ENCODE results near the gene COX8A. TPM values are rescaled to one million over a fixed set of nuclear protein-coding genes. Genes with fewer than 3 reads are reported as not detected.
A peak's percentile ranks its signal among the peaks of the same experiment; 100 is the strongest.

The COX8A gene
- total RNA-seq, 1 donor from 2014 or later, result 282 TPM

GRCh38 chr11:64007629-64008282 is 33.3 kb downstream of the COX8A start:
- TF ChIP-seq CTCF (IDR thresholded peaks at IDR 0.05; ENCODE audit: insufficient read depth, low read length, poor library complexity, severe bottlenecking), result peak; percentile 12
- Histone ChIP-seq H3K4me3 (ENCODE audit: low read depth, low read length) (no peak overlapping the region), H3K36me3 (ENCODE audit: control insufficient read depth, insufficient read depth, low read length) (no peaks in the 10 kb centered on the region), H3K27me3 (ENCODE audit: control insufficient read depth, insufficient read depth, low read length) (peaks cover 30% of the 10 kb centered on the region)
- DNase-seq (ENCODE audit: low read depth), result no peak

- TF ChIP-seq CTCF (IDR thresholded peaks at IDR 0.05; ENCODE audit: insufficient read depth, low read length, poor library complexity, severe bottlenecking), result no peak
- no peak overlapping the region for H3K4me3 ChIP-seq (ENCODE audit: low read depth, low read length)
- H3K27me3 ChIP-seq (ENCODE audit: control insufficient read depth, insufficient read depth, low read length), result peaks cover 30% of the 10 kb centered on the region
- no peak for DNase-seq (ENCODE audit: low read depth)
- H3K36me3 ChIP-seq (ENCODE audit: control insufficient read depth, insufficient read depth, low read length), result no peaks in the 10 kb centered on the region
Observed at GRCh38 chr11:64008283-64008913, 34.0 kb downstream of the COX8A start.

- peaks cover 30% of the 10 kb centered on the region for H3K27me3 ChIP-seq (ENCODE audit: control insufficient read depth, insufficient read depth, low read length)
- no peak for DNase-seq (ENCODE audit: low read depth)
- H3K36me3 ChIP-seq (ENCODE audit: control insufficient read depth, insufficient read depth, low read length), result no peaks in the 10 kb centered on the region
- H3K4me3 ChIP-seq (ENCODE audit: low read depth, low read length), result no peak overlapping the region
- TF ChIP-seq CTCF (IDR thresholded peaks at IDR 0.05; ENCODE audit: insufficient read depth, low read length, poor library complexity, severe bottlenecking), result no peak
Observed at GRCh38 chr11:64008914-64009633, 34.7 kb downstream of the COX8A start.

GRCh38 chr11:64009710-64010109 is 35.3 kb downstream of the COX8A start:
- Histone ChIP-seq H3K4me3 (ENCODE audit: low read depth, low read length) (no peak overlapping the region), H3K36me3 (ENCODE audit: control insufficient read depth, insufficient read depth, low read length) (no peaks in the 10 kb centered on the region), H3K27me3 (ENCODE audit: control insufficient read depth, insufficient read depth, low read length) (peaks cover 30% of the 10 kb centered on the region)
- no peak for DNase-seq (ENCODE audit: low read depth)
- no peak for TF ChIP-seq CTCF (IDR thresholded peaks at IDR 0.05; ENCODE audit: insufficient read depth, low read length, poor library complexity, severe bottlenecking)

- Histone ChIP-seq H3K36me3 (ENCODE audit: control insufficient read depth, insufficient read depth, low read length) (no peaks in the 10 kb centered on the region), H3K4me3 (ENCODE audit: low read depth, low read length) (no peak overlapping the region), H3K27me3 (ENCODE audit: control insufficient read depth, insufficient read depth, low read length) (peaks cover 35% of the 10 kb centered on the region)
- no peak for DNase-seq (ENCODE audit: low read depth)
- no peak for TF ChIP-seq CTCF (IDR thresholded peaks at IDR 0.05; ENCODE audit: insufficient read depth, low read length, poor library complexity, severe bottlenecking)
Observed at GRCh38 chr11:64010783-64011182, 36.4 kb downstream of the COX8A start.
